HepG2 (cell line): ENCODE measurements around the gene HEATR5B. TPM values are rescaled to one million over a fixed set of nuclear protein-coding genes. Genes with fewer than 3 reads are reported as not detected.

Experiments
- BRD4 ChIP-seq: sonication (generic); formaldehyde crosslinking; IDR thresholded peaks from 2 replicates; pipeline ENCODE4 v1.4.0; 2020; ENCODE audit warnings: missing genetic modification reagents
- FIP1L1 ChIP-seq: fragments of 200-400 bp; formaldehyde crosslinking; IDR thresholded peaks from 2 replicates; pipeline ENCODE4 v1.6.1; 2018; ENCODE audit warnings: low read depth, mild to moderate bottlenecking, low read length, moderate library complexity, borderline replicate concordance; ENCODE audit not compliant: insufficient read depth
- HES4 ChIP-seq: sonication (generic); formaldehyde crosslinking; IDR thresholded peaks from 2 replicates; pipeline ENCODE4 v1.9.0; 2021; ENCODE audit warnings: mild to moderate bottlenecking, missing genetic modification reagents, borderline replicate concordance
- HOXA5 ChIP-seq: sonication (generic); formaldehyde crosslinking; IDR thresholded peaks from 2 replicates; pipeline ENCODE4 v1.4.0; 2020; ENCODE audit warnings: missing genetic modification reagents
- JDP2 ChIP-seq: sonication (generic); formaldehyde crosslinking; IDR thresholded peaks from 2 replicates; pipeline ENCODE4 v1.8.1; 2022; ENCODE audit warnings: missing genetic modification reagents, borderline replicate concordance
- MAFF ChIP-seq: IDR thresholded peaks from 2 replicates; pipeline ENCODE4 v1.6.1; 2011; ENCODE audit warnings: low read depth, low read length, improper control_type of control experiment
- PCBP1 ChIP-seq: fragments of 200-400 bp; formaldehyde crosslinking; IDR thresholded peaks from 2 replicates; pipeline ENCODE4 v1.6.1; 2017; ENCODE audit warnings: mild to moderate bottlenecking, low read depth, low read length, borderline replicate concordance
- POLR2G ChIP-seq: fragments of 200-400 bp; formaldehyde crosslinking; IDR thresholded peaks from 2 replicates; pipeline ENCODE4 v1.6.1; 2018; ENCODE audit warnings: mild to moderate bottlenecking, low read depth, low read length, moderate library complexity
- PRDM10 ChIP-seq: sonication (generic); formaldehyde crosslinking; IDR thresholded peaks from 2 replicates; pipeline ENCODE4 v1.4.0; 2020; ENCODE audit warnings: low read depth, missing genetic modification reagents
- SOX5 ChIP-seq: IDR thresholded peaks from 2 replicates; pipeline ENCODE4 v1.6.1; 2016; ENCODE audit warnings: borderline replicate concordance
- SRF ChIP-seq: IDR thresholded peaks from 2 replicates; pipeline ENCODE4 v1.6.1; 2011; ENCODE audit warnings: mild to moderate bottlenecking, low read depth, low read length, moderate library complexity
- SRSF1 ChIP-seq: fragments of 200-400 bp; formaldehyde crosslinking; optimal IDR thresholded peaks from 2 replicates; pipeline ENCODE3; 2017; ENCODE audit warnings: mild to moderate bottlenecking, low read depth, low read length, moderate library complexity
- ZMYM2 ChIP-seq: sonication (generic); formaldehyde crosslinking; IDR thresholded peaks from 2 replicates; pipeline ENCODE4 v1.8.0; 2022; ENCODE audit warnings: mild to moderate bottlenecking, missing genetic modification reagents
- ZNF121 ChIP-seq: sonication (generic); formaldehyde crosslinking; IDR thresholded peaks from 2 replicates; pipeline ENCODE4 v1.5.0; 2020; ENCODE audit warnings: mild to moderate bottlenecking, missing genetic modification reagents
- ZNF205 ChIP-seq: IDR thresholded peaks from 2 replicates; pipeline ENCODE4 v1.6.1; 2018; ENCODE audit warnings: missing biosample characterization, missing genetic modification reagents
- ZNF317 ChIP-seq: sonication (generic); formaldehyde crosslinking; IDR thresholded peaks from 2 replicates; pipeline ENCODE4 v1.5.0; 2020; ENCODE audit warnings: mild to moderate bottlenecking, missing genetic modification reagents
- ZNF382 ChIP-seq: sonication (generic); formaldehyde crosslinking; IDR thresholded peaks from 2 replicates; pipeline ENCODE4 v1.5.0; 2020; ENCODE audit warnings: missing genetic modification reagents, mild to moderate bottlenecking, borderline replicate concordance
- ZNF550 ChIP-seq: sonication (generic); formaldehyde crosslinking; IDR thresholded peaks from 2 replicates; pipeline ENCODE4 v1.4.0; 2020; ENCODE audit warnings: mild to moderate bottlenecking, missing genetic modification reagents, borderline replicate concordance
- ZNF564 ChIP-seq: sonication (generic); formaldehyde crosslinking; IDR thresholded peaks from 2 replicates; pipeline ENCODE4 v1.8.1; 2023; ENCODE audit warnings: mild to moderate bottlenecking, missing genetic modification reagents
- ZNF589 ChIP-seq: sonication (generic); formaldehyde crosslinking; conservative IDR thresholded peaks from 2 replicates; pipeline ENCODE4 v1.8.0; 2022; ENCODE audit warnings: mild to moderate bottlenecking, moderate library complexity, missing genetic modification reagents
- ZNF780A ChIP-seq: sonication (generic); formaldehyde crosslinking; IDR thresholded peaks from 2 replicates; pipeline ENCODE4 v1.8.0; 2022; ENCODE audit warnings: mild to moderate bottlenecking, missing genetic modification reagents, moderate library complexity
- ZNF878 ChIP-seq: sonication (generic); formaldehyde crosslinking; IDR thresholded peaks from 2 replicates; pipeline ENCODE4 v1.8.1; 2023; ENCODE audit warnings: mild to moderate bottlenecking, missing genetic modification reagents, moderate library complexity
- polyA plus RNA-seq, 8 experiments: library from polyadenylated mRNA; depleted of rRNA in 3 of 8; stranded (reverse) in 7 of 8; unstranded in 1 of 8; fragments of >200 nt; fragmentation: Illumina TruSeq in 4 of 8; extraction: Trizol in 4 of 8; gene quantifications; 2 replicates each; pipeline versions ENCODE4 v1.2.1 to v1.2.3, GENCODE V29; 2011 to 2016; ENCODE audit warnings: low read depth in 4 of 8, missing spikeins in 1 of 8, mixed read lengths in 1 of 8; ENCODE audit not compliant: insufficient read depth in 1 of 8
- total RNA-seq, 5 experiments: library from RNA; depleted of rRNA; stranded (reverse); fragments of >200 nt; fragmentation: Illumina TruSeq; extraction: Trizol; gene quantifications; 2 replicates each; pipeline ENCODE4 v1.2.3, GENCODE V29; 2016; ENCODE audit warnings: low read depth in 1 of 5
- TF ChIP-seq, protein P1 (sequence below): sonication (generic); formaldehyde crosslinking; IDR thresholded peaks from 2 replicates; pipeline ENCODE4 v1.9.0; 2021; ENCODE audit warnings: missing genetic modification reagents, borderline replicate concordance
- TF ChIP-seq, protein P2 (sequence below): sonication (generic); formaldehyde crosslinking; IDR thresholded peaks from 2 replicates; pipeline ENCODE4 v1.4.0; 2020; ENCODE audit warnings: mild to moderate bottlenecking, low read depth, missing genetic modification reagents

Gene HEATR5B
- total and polyA plus RNA-seq, 2 of the 13 experiments (the other 11 are each of a cell fraction or from before 2014, with no cell fraction given), result 12.7 to 16.3 TPM

DNA sequence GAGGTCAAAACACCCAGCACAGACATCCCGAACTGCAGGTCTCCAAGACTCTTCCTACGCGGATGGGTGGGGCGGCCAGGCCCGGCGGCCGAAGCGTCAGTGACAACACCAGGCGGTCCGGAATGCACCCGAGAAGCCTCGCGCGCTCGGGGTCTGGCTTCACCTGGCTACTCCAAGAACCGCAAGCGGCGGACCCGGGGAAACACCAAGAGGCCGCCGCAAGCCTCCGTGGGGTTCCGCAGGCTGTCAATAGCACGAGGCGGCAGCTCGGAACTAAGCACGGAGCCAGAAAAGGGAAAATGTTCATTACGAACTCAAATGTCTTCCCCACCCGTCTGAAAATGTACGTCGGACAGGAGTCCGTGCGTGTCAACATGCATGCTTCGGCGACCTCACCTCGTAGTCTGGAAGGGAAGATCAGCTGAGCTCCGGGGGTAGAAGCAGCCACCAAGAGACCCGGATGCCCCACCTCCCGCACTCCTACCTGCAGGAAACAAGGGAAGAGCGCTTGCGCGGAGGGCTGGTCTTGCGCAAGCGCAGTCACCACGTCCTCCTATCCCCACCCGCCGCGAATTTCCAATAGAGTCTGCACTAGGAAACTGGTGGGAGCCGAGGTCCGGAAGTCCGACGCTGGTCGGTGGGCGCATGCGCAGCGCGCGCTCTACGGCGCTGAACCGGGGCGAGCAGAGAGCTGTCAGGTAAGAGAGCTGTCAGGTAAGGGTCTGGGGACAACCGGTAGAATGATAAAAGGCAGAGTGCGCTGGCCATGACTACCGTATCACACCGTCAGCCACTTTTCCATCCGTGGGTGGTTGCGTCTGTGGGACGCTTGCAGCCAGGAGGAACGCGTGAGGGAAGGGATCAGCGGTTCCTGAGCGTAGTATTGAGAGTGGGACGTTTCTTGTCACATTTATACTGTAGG lies at the start of gene HEATR5B, which contains the start of gene GPATCH11 (continued):
- TF ChIP-seq, protein P1, sequence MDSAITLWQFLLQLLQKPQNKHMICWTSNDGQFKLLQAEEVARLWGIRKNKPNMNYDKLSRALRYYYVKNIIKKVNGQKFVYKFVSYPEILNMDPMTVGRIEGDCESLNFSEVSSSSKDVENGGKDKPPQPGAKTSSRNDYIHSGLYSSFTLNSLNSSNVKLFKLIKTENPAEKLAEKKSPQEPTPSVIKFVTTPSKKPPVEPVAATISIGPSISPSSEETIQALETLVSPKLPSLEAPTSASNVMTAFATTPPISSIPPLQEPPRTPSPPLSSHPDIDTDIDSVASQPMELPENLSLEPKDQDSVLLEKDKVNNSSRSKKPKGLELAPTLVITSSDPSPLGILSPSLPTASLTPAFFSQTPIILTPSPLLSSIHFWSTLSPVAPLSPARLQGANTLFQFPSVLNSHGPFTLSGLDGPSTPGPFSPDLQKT, result no peak
- TF ChIP-seq ZNF564 (peak; percentile 68; the same call in 1 of the 2 replicates), SOX5 (CRISPR knock-in tag) (peak; percentile 7; the same call in 1 of the 2 replicates), ZNF121 (CRISPR knock-in tag) (peak; percentile 34; the same call in 1 of the 2 replicates), SRF (no peak), HOXA5 (CRISPR knock-in tag) (peak; percentile 79; the same call in 1 of the 2 replicates), ZNF382 (CRISPR knock-in tag) (no peak), BRD4 (CRISPR knock-in tag) (peak; percentile 75; the same call in 1 of the 2 replicates), ZNF589 (peak; percentile 72), MAFF (no peak), POLR2G (peak; percentile 79), ZNF878 (CRISPR knock-in tag) (no peak), PCBP1 (no peak), ZNF780A (CRISPR knock-in tag) (no peak), SRSF1 (peak; percentile 48), JDP2 (no peak; the same call in 1 of the 2 replicates), ZNF317 (CRISPR knock-in tag) (peak; percentile 94), ZMYM2 (peak; percentile 76; the same call in 1 of the 2 replicates), HES4 (CRISPR knock-in tag) (no peak; the same call in 1 of the 2 replicates), FIP1L1 (0 out of 2 replicates have a peak, but pooled peaks have one; percentile 24), PRDM10 (CRISPR knock-in tag) (no peak), ZNF550 (no peak; the same call in 1 of the 2 replicates), ZNF205 (0 out of 2 replicates have a peak, but pooled peaks have one; percentile 22)
- TF ChIP-seq, protein P2, sequence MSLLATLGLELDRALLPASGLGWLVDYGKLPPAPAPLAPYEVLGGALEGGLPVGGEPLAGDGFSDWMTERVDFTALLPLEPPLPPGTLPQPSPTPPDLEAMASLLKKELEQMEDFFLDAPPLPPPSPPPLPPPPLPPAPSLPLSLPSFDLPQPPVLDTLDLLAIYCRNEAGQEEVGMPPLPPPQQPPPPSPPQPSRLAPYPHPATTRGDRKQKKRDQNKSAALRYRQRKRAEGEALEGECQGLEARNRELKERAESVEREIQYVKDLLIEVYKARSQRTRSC (CRISPR knock-in tag), result no peak
